Neuronal stem cell (in vitro differentiated cells): ENCODE data around the gene CDH13.

ENCODE experiments used
- DNase-seq: peaks from one replicate; pipeline ENCODE4 v3.0.0-alpha.2; 2013; ENCODE audit warnings: low spot score
- H2AFZ ChIP-seq: one replicate; pipeline ENCODE4 v1.6.1; 2013; ENCODE audit warnings: mild to moderate bottlenecking, low read length, inconsistent platforms
- H2AK5ac ChIP-seq: 2 replicates; pipeline ENCODE4 v1.6.1; 2013; ENCODE audit warnings: low read depth, mild to moderate bottlenecking, inconsistent platforms, low read length, moderate library complexity, mixed read lengths
- H2BK120ac ChIP-seq: 2 replicates; pipeline ENCODE4 v1.6.1; 2013; ENCODE audit warnings: low read depth, mild to moderate bottlenecking, inconsistent platforms, low read length, moderate library complexity, mixed read lengths
- H2BK12ac ChIP-seq: one replicate; pipeline ENCODE4 v1.6.1; 2013; ENCODE audit warnings: low read length, inconsistent platforms
- H2BK15ac ChIP-seq: 2 replicates; pipeline ENCODE4 v1.6.1; 2013; ENCODE audit warnings: mild to moderate bottlenecking, low read length, inconsistent platforms, mixed read lengths
- H2BK5ac ChIP-seq: one replicate; pipeline ENCODE4 v1.6.1; 2013; ENCODE audit warnings: inconsistent platforms, mild to moderate bottlenecking, low read length, moderate library complexity
- H3K14ac ChIP-seq: one replicate; pipeline ENCODE4 v1.6.1; 2013; ENCODE audit warnings: low read length, inconsistent platforms
- H3K18ac ChIP-seq: 2 replicates; pipeline ENCODE4 v1.6.1; 2013; ENCODE audit warnings: low read length, inconsistent platforms
- H3K23ac ChIP-seq: 2 replicates; pipeline ENCODE4 v1.6.1; 2013; ENCODE audit warnings: low read depth, mild to moderate bottlenecking, mixed read lengths, low read length, inconsistent platforms; ENCODE audit not compliant: poor library complexity
- H3K27ac ChIP-seq: replicated peaks from 3 replicates; pipeline ENCODE4 v1.5.1; 2013; ENCODE audit warnings: low read length, inconsistent platforms
- H3K27me3 ChIP-seq, 3 experiments: 2 replicates each; pipeline ENCODE4 v1.6.1; 2013; ENCODE audit warnings: low read length in 3 of 3, mild to moderate bottlenecking in 2 of 3, inconsistent platforms in 1 of 3, low read depth in 1 of 3, mixed read lengths in 1 of 3, moderate library complexity in 1 of 3; ENCODE audit not compliant: control insufficient read depth in 3 of 3, insufficient read depth in 3 of 3
- H3K36me3 ChIP-seq, 2 donors: replicated peaks in 1 of 2; 2 replicates each; pipeline ENCODE4 v1.6.1; 2013; ENCODE audit warnings: low read length in 2 of 2; ENCODE audit not compliant: control insufficient read depth in 2 of 2, insufficient read depth in 2 of 2
- H3K4ac ChIP-seq: 2 replicates; pipeline ENCODE4 v1.6.1; 2013; ENCODE audit warnings: inconsistent platforms, mild to moderate bottlenecking, low read length, moderate library complexity
- H3K4me1 ChIP-seq, 2 donors: 1 replicate in 1 of 2; 2 replicates in 1 of 2; pipeline ENCODE4 v1.6.1; 2013; ENCODE audit warnings: low read length in 2 of 2, low read depth in 1 of 2; ENCODE audit not compliant: control insufficient read depth in 2 of 2, insufficient read depth in 1 of 2
- H3K4me2 ChIP-seq: one replicate; pipeline ENCODE4 v1.6.1; 2013; ENCODE audit warnings: mild to moderate bottlenecking, low read length, inconsistent platforms; ENCODE audit not compliant: insufficient read depth, poor library complexity, severe bottlenecking
- H3K4me3 ChIP-seq, 2 donors: 2 replicates each; pipeline ENCODE4 v1.5.1; 2013; ENCODE audit warnings: low read length in 2 of 2, mild to moderate bottlenecking in 2 of 2, inconsistent platforms in 1 of 2, moderate library complexity in 1 of 2
- H3K79me1 ChIP-seq: one replicate; pipeline ENCODE4 v1.6.1; 2013; ENCODE audit warnings: low read depth, mild to moderate bottlenecking, inconsistent platforms, low read length, moderate library complexity
- H3K9ac ChIP-seq: one replicate; pipeline ENCODE4 v1.6.1; 2013; ENCODE audit warnings: mild to moderate bottlenecking, low read depth, low read length, inconsistent platforms; ENCODE audit not compliant: poor library complexity
- H3K9me3 ChIP-seq, 2 donors: replicated peaks in 1 of 2; 2 replicates each; pipeline versions ENCODE3 to v1.6.1; 2013; ENCODE audit warnings: low read length in 2 of 2, mild to moderate bottlenecking in 2 of 2, inconsistent platforms in 1 of 2, low read depth in 1 of 2, mixed read lengths in 1 of 2, moderate library complexity in 1 of 2; ENCODE audit not compliant: control insufficient read depth in 2 of 2, insufficient read depth in 1 of 2
- H4K8ac ChIP-seq: one replicate; pipeline ENCODE4 v1.6.1; 2013; ENCODE audit warnings: low read depth, mild to moderate bottlenecking, inconsistent platforms, low read length, moderate library complexity
- H4K91ac ChIP-seq: one replicate; pipeline ENCODE4 v1.6.1; 2013; ENCODE audit warnings: low read length, low read depth, mild to moderate bottlenecking, inconsistent platforms; ENCODE audit not compliant: poor library complexity
- WGBS, 2 donors: extraction: QIAGEN DNeasy Blood & Tissue Kit; methylation state at CpG; one replicate each; pipeline ENCODE4 v1.1.7; 2013; ENCODE audit warnings: missing lambda C conversion rate in 2 of 2, mixed read lengths in 1 of 2; ENCODE audit not compliant: insufficient read length in 2 of 2, insufficient replicate concordance in 1 of 2; ENCODE audit errors: extremely low coverage in 2 of 2; 5-methylcytosine and 5-hydroxymethylcytosine counted together

Gene CDH13

DNA sequence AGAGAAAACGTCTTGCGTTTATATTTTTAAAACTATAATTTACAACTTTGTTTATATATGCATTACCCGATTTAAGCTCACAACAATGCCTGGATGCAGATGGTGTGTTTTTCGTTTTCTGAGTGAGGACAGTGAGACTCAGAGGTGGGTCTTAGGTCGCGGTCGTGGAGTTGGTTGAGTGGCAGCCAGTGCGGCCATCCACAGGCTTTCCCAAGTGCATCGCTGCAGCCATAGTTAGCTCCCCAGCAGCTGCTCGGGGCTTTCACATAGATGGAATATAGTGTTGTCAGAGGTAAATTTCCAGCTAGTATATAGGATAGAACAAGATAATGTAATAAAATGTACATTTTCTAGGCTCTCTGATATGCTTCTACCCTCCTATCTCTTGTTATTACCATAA, 417.8 kb downstream of the CDH13 start:
- no peaks in the 10 kb centered on the region for H3K36me3 ChIP-seq
- no peak overlapping the region for H3K27ac ChIP-seq
- DNase-seq, result no peak
- H3K27me3 ChIP-seq, result no peaks in the 10 kb centered on the region
- WGBS, 2 donors, result no CpG with 5 or more reads among the region's 10 CpGs
- no peak overlapping the region for H3K14ac ChIP-seq
- no peak overlapping the region for H2BK5ac ChIP-seq
- H2BK15ac ChIP-seq, result no peak overlapping the region
- no peak overlapping the region for H3K9ac ChIP-seq
- no peak overlapping the region for H2AFZ ChIP-seq
- no peak overlapping the region for H2BK12ac ChIP-seq
- no peak overlapping the region for H3K18ac ChIP-seq
- H3K9me3 ChIP-seq, result no peaks in the 10 kb centered on the region
- H3K4me2 ChIP-seq, result no peak overlapping the region
- H2BK120ac ChIP-seq, result no peak overlapping the region
- no peak overlapping the region for H3K23ac ChIP-seq
- H4K91ac ChIP-seq, result no peak overlapping the region
- H3K79me1 ChIP-seq, result no peaks in the 10 kb centered on the region
- no peak overlapping the region for H4K8ac ChIP-seq
- H3K4me3 ChIP-seq, result no peak overlapping the region
- H3K4ac ChIP-seq, result no peak overlapping the region
- H3K4me1 ChIP-seq, result peaks cover 0 to 3% of the 10 kb centered on the region in 2 donors
- no peak overlapping the region for H2AK5ac ChIP-seq

GRCh38 chr16:83045790-83046189, 419.0 kb downstream of the CDH13 start:
- Histone ChIP-seq H4K8ac (no peak overlapping the region), H3K18ac (no peak overlapping the region), H3K27ac (no peak overlapping the region), H3K4me2 (no peak overlapping the region), H3K23ac (no peak overlapping the region), H3K79me1 (no peaks in the 10 kb centered on the region), H2BK5ac (no peak overlapping the region), H3K36me3 (no peaks in the 10 kb centered on the region), H2AFZ (no peak overlapping the region), H2BK120ac (no peak overlapping the region), H4K91ac (no peak overlapping the region), H2AK5ac (no peak overlapping the region), H2BK12ac (no peak overlapping the region), H3K27me3 (no peaks in the 10 kb centered on the region), H3K9me3 (no peaks in the 10 kb centered on the region), H3K4me1 (peaks cover 0 to 3% of the 10 kb centered on the region in 2 donors), H3K9ac (no peak overlapping the region), H3K4me3 (no peak overlapping the region), H3K14ac (no peak overlapping the region), H3K4ac (no peak overlapping the region), H2BK15ac (no peak overlapping the region)
- no peak for DNase-seq

GRCh38 chr16:83046664-83047063, 419.9 kb downstream of the CDH13 start:
- no peaks in the 10 kb centered on the region for H3K27me3 ChIP-seq
- H3K9me3 ChIP-seq, result no peaks in the 10 kb centered on the region
- no peak overlapping the region for H4K91ac ChIP-seq
- H2BK120ac ChIP-seq, result no peak overlapping the region
- no CpG with 5 or more reads among the region's 2 CpGs for WGBS, 2 donors
- H3K14ac ChIP-seq, result no peak overlapping the region
- H3K23ac ChIP-seq, result no peak overlapping the region
- H3K4me2 ChIP-seq, result no peak overlapping the region
- H2AK5ac ChIP-seq, result no peak overlapping the region
- H3K27ac ChIP-seq, result no peak overlapping the region
- peaks cover 0 to 3% of the 10 kb centered on the region in 2 donors for H3K4me1 ChIP-seq
- no peaks in the 10 kb centered on the region for H3K36me3 ChIP-seq
- H3K4me3 ChIP-seq, result no peak overlapping the region
- no peak overlapping the region for H2BK15ac ChIP-seq
- DNase-seq, result no peak
- H3K4ac ChIP-seq, result no peak overlapping the region
- no peak overlapping the region for H2AFZ ChIP-seq
- H3K18ac ChIP-seq, result no peak overlapping the region
- H2BK5ac ChIP-seq, result no peak overlapping the region
- no peak overlapping the region for H4K8ac ChIP-seq
- H3K9ac ChIP-seq, result no peak overlapping the region
- H3K79me1 ChIP-seq, result no peaks in the 10 kb centered on the region
- H2BK12ac ChIP-seq, result no peak overlapping the region

DNA sequence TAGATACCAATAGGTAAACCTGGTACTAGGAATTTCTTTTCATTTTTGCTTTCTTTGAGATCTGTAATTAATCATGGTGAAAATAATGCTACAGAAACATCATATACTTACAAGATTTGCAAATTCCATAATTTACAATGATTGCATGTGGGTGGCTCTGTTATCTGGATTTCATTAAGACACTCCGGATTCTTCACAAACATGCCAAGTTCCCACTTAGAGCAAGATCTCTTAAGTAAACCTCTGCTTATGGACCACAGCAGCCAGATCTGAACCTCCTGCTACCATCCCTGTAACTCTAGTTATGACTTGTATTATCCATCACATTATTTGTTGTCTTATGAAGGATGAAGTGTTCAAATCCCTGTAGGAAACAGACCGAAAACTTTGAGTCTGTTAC, 424.7 kb downstream of the CDH13 start:
- H2BK15ac ChIP-seq, result no peak overlapping the region
- H3K4ac ChIP-seq, result no peak overlapping the region
- H3K79me1 ChIP-seq, result no peaks in the 10 kb centered on the region
- no peak overlapping the region for H4K8ac ChIP-seq
- H3K18ac ChIP-seq, result no peak overlapping the region
- no peak overlapping the region for H3K27ac ChIP-seq
- no peak overlapping the region for H2AFZ ChIP-seq
- H3K27me3 ChIP-seq, result no peaks in the 10 kb centered on the region
- no peak overlapping the region for H4K91ac ChIP-seq
- H2BK12ac ChIP-seq, result no peak overlapping the region
- H2BK5ac ChIP-seq, result no peak overlapping the region
- H3K36me3 ChIP-seq, result no peaks in the 10 kb centered on the region
- H2BK120ac ChIP-seq, result no peak overlapping the region
- H3K9ac ChIP-seq, result no peak overlapping the region
- H3K14ac ChIP-seq, result no peak overlapping the region
- DNase-seq, result no peak
- H3K4me3 ChIP-seq, result no peak overlapping the region
- no CpG with 5 or more reads among the region's 2 CpGs for WGBS, 2 donors
- H3K9me3 ChIP-seq, result no peaks in the 10 kb centered on the region
- H3K23ac ChIP-seq, result no peak overlapping the region
- peaks cover 0 to 3% of the 10 kb centered on the region in 2 donors for H3K4me1 ChIP-seq
- no peak overlapping the region for H3K4me2 ChIP-seq
- H2AK5ac ChIP-seq, result no peak overlapping the region
